Neural cell (in vitro differentiated cells): ENCODE results near the gene LSAMP. TPM values are rescaled to one million over a fixed set of nuclear protein-coding genes. Genes with fewer than 3 reads are reported as not detected.

Source experiments
- H2AFZ ChIP-seq: fragments of 200-600, 300-800 bp; sonication (generic), shearing (Covaris generic); 2 replicates; pipeline ENCODE4 v1.6.0; 2014; ENCODE audit warnings: low read depth, mild to moderate bottlenecking, antibody characterized with exemption, low read length, moderate library complexity
- H3F3A ChIP-seq: fragments of 200-600 bp; shearing (Covaris generic); 2 replicates; pipeline ENCODE4 v1.6.1; 2016; ENCODE audit warnings: mild to moderate bottlenecking, moderate library complexity, mixed read lengths, antibody characterized with exemption, low read length; ENCODE audit not compliant: insufficient read depth, poor library complexity, severe bottlenecking
- H3K27ac ChIP-seq: fragments of 200-600, 300-800 bp; sonication (generic), shearing (Covaris generic); 2 replicates; pipeline ENCODE4 v1.5.1; 2014; ENCODE audit warnings: mild to moderate bottlenecking, low read length, moderate library complexity
- H3K27me3 ChIP-seq: fragments of 300-800, 200-600 bp; sonication (generic), shearing (Covaris generic); 2 replicates; pipeline ENCODE4 v1.6.0; 2014; ENCODE audit warnings: mild to moderate bottlenecking, low read depth, low read length, moderate library complexity; ENCODE audit not compliant: insufficient read depth
- H3K36me3 ChIP-seq: fragments of 300-800, 200-600 bp; sonication (generic), shearing (Covaris generic); 2 replicates; pipeline ENCODE4 v1.5.1; 2014; ENCODE audit warnings: mild to moderate bottlenecking, antibody characterized with exemption, low read length, moderate library complexity; ENCODE audit not compliant: insufficient read depth
- H3K4me2 ChIP-seq: fragments of 300-800, 200-600 bp; sonication (generic), shearing (Covaris generic); 2 replicates; pipeline ENCODE4 v1.6.0; 2014; ENCODE audit warnings: mild to moderate bottlenecking, low read length
- H3K4me3 ChIP-seq: fragments of 300-800, 200-600 bp; sonication (generic), shearing (Covaris generic); 2 replicates; pipeline ENCODE4 v1.5.1; 2014; ENCODE audit warnings: mild to moderate bottlenecking, low read length, moderate library complexity
- H3K79me2 ChIP-seq: fragments of 200-600 bp; shearing (Covaris generic); replicated peaks from 2 replicates; pipeline ENCODE4 v1.6.0; 2014; ENCODE audit warnings: mild to moderate bottlenecking, low read length, moderate library complexity; ENCODE audit not compliant: insufficient read depth
- H3K9ac ChIP-seq: fragments of 300-800, 200-600 bp; sonication (generic), shearing (Covaris generic); 2 replicates; pipeline ENCODE4 v1.6.1; 2016; ENCODE audit warnings: mild to moderate bottlenecking, low read length, mixed read lengths
- H3K9me2 ChIP-seq: fragments of 200-600 bp; shearing (Covaris generic); 2 replicates; pipeline ENCODE4 v1.6.1; 2016; ENCODE audit warnings: mild to moderate bottlenecking, low read length, mixed read lengths; ENCODE audit not compliant: insufficient read depth
- H3K9me3 ChIP-seq: fragments of 200-600, 300-800 bp; sonication (generic), shearing (Covaris generic); 2 replicates; pipeline ENCODE4 v1.6.1; 2016; ENCODE audit warnings: mild to moderate bottlenecking, mixed run types, low read length, moderate library complexity, mixed read lengths
- H4K20me1 ChIP-seq: fragments of 200-600 bp; shearing (Covaris generic); 2 replicates; pipeline ENCODE4 v1.6.1; 2016; ENCODE audit warnings: mild to moderate bottlenecking, mixed run types; ENCODE audit not compliant: insufficient read depth
- CTCF ChIP-seq: fragments of 450-650 bp; IDR thresholded peaks from 2 replicates; pipeline ENCODE4 v1.5.1; 2014; ENCODE audit warnings: antibody characterized with exemption, mild to moderate bottlenecking, moderate library complexity; ENCODE audit not compliant: poor library complexity, severe bottlenecking
- EP300 ChIP-seq: fragments of 450-650 bp; conservative IDR thresholded peaks from 2 replicates; pipeline ENCODE4 v1.6.1; 2014; ENCODE audit warnings: antibody characterized with exemption, mild to moderate bottlenecking, moderate library complexity; ENCODE audit not compliant: poor library complexity, severe bottlenecking
- EZH2 ChIP-seq: fragments of 200-600, 300-800 bp; shearing (Covaris generic), sonication (generic); IDR thresholded peaks from 2 replicates; pipeline ENCODE4 v1.6.1; 2014; ENCODE audit warnings: antibody characterized with exemption, low read length, borderline replicate concordance, mild to moderate bottlenecking; ENCODE audit not compliant: insufficient read depth, poor library complexity, severe bottlenecking
- POLR2AphosphoS5 ChIP-seq: IDR thresholded peaks from 2 replicates; pipeline ENCODE4 v1.6.1; 2012
- RAD21 ChIP-seq: fragments of 450-650 bp; conservative IDR thresholded peaks from 2 replicates; pipeline ENCODE4 v1.6.1; 2014; ENCODE audit warnings: antibody characterized with exemption, mild to moderate bottlenecking, moderate library complexity
- REST ChIP-seq: IDR thresholded peaks from 2 replicates; pipeline ENCODE4 v1.6.1; 2012; ENCODE audit warnings: borderline replicate concordance
- SMC3 ChIP-seq: fragments of 450-650 bp; conservative IDR thresholded peaks from 2 replicates; pipeline ENCODE4 v1.6.1; 2014; ENCODE audit warnings: antibody characterized with exemption, mild to moderate bottlenecking, moderate library complexity; ENCODE audit not compliant: poor library complexity
- TAF1 ChIP-seq: IDR thresholded peaks from 2 replicates; pipeline ENCODE4 v1.6.1; 2012; ENCODE audit warnings: low read depth
- polyA plus RNA-seq: library from polyadenylated mRNA; depleted of rRNA; stranded (reverse); fragments of >200 nt; gene quantifications from 2 replicates; pipeline ENCODE4 v1.2.3, GENCODE V29; 2014

Gene LSAMP
- polyA plus RNA-seq, 1 donor from 2014 or later, result 93.6 TPM

GRCh38 chr3:115790759-115791158, 654.5 kb downstream of the LSAMP start:
- H3K27ac ChIP-seq, result no peak overlapping the region
- TF ChIP-seq REST, result no peak
- TF ChIP-seq TAF1, result no peak
- TF ChIP-seq EZH2, result no peak
- no peak for TF ChIP-seq EP300
- no peaks in the 10 kb centered on the region for H3K9me3 ChIP-seq
- no peaks in the 10 kb centered on the region for H3K27me3 ChIP-seq
- H3K4me2 ChIP-seq, result no peak overlapping the region
- H3F3A ChIP-seq, result peaks cover 2% of the 10 kb centered on the region
- no peaks in the 10 kb centered on the region for H3K79me2 ChIP-seq
- no peak overlapping the region for H3K9ac ChIP-seq
- H3K36me3 ChIP-seq, result no peaks in the 10 kb centered on the region
- no peak overlapping the region for H2AFZ ChIP-seq
- H3K4me3 ChIP-seq, result no peak overlapping the region
- no peaks in the 10 kb centered on the region for H3K9me2 ChIP-seq
- H4K20me1 ChIP-seq, result no peaks in the 10 kb centered on the region

- H3F3A ChIP-seq, result peaks cover 3% of the 10 kb centered on the region
- H4K20me1 ChIP-seq, result no peaks in the 10 kb centered on the region
- H2AFZ ChIP-seq, result no peak overlapping the region
- no peaks in the 10 kb centered on the region for H3K9me2 ChIP-seq
- H3K9me3 ChIP-seq, result no peaks in the 10 kb centered on the region
- no peaks in the 10 kb centered on the region for H3K36me3 ChIP-seq
- no peaks in the 10 kb centered on the region for H3K79me2 ChIP-seq
- H3K27ac ChIP-seq, result no peak overlapping the region
- H3K4me2 ChIP-seq, result no peak overlapping the region
- no peaks in the 10 kb centered on the region for H3K27me3 ChIP-seq
- no peak overlapping the region for H3K4me3 ChIP-seq
- no peak for TF ChIP-seq REST
- no peak for TF ChIP-seq TAF1
- TF ChIP-seq CTCF, result no peak
- TF ChIP-seq RAD21, result no peak
- no peak for TF ChIP-seq SMC3
- no peak for TF ChIP-seq EP300
- no peak for TF ChIP-seq POLR2AphosphoS5
- no peak for TF ChIP-seq EZH2
- H3K9ac ChIP-seq, result no peak overlapping the region
Measured at GRCh38 chr3:115789481-115789880, 655.8 kb downstream of the LSAMP start.
